GM21786 (cell line): ENCODE measurements around the gene RYR3.
"Not testable (repeated sequence)": the region's sequence is repeated elsewhere in the genome, so short reads cannot be mapped to it uniquely, and the experiment has no call there.

Experiments
- ATAC-seq: cut with Tn5 transposase; IDR thresholded peaks from one replicate; pipeline ENCODE4 v1.9.1; 2021; ENCODE audit not compliant: unreplicated experiment

Gene RYR3

DNA sequence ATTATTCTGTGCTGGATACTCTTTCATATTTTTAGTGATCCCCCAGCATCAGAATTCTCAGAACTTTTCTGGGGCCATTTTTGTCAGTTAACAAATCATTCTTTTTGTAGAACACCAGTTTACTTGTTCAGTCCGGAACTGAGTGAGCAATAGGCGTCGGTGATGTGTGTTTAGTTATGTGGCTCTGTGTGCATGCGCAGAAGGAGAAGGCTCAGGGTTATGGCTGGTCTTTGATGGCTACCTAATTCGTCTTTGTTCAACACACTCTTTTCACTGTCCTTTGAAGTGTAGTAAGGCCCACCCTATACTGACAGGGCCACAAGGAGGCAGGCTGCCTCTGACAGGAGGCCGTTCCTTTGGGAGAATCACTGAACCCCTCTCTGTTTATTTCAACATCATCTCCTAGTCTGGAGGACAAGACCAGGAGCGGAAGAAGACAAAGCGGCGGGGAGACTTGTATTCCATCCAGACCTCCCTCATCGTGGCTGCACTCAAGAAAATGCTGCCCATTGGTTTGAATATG, 499.4 kb downstream of the RYR3 start:
- no peak for ATAC-seq

DNA sequence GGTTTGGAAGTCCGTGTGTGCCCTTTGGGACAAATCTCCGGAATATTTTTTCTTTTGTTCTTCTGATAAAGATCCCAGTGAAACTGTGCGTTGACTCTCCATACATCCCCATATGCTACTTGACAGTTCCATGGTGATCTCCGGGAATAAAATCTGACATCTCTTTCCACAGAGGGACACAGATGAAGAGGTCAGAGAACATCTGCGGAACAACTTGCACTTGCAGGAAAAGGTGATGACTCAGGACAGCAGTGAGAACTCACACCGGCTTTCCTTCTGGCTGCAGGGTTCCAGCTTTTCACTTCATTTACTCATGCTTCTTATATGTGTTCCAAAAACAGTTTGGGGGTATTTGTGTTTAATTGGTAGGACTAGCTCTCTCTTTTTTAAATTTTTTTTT, 500.0 kb downstream of the RYR3 start:
- ATAC-seq, result no peak

DNA sequence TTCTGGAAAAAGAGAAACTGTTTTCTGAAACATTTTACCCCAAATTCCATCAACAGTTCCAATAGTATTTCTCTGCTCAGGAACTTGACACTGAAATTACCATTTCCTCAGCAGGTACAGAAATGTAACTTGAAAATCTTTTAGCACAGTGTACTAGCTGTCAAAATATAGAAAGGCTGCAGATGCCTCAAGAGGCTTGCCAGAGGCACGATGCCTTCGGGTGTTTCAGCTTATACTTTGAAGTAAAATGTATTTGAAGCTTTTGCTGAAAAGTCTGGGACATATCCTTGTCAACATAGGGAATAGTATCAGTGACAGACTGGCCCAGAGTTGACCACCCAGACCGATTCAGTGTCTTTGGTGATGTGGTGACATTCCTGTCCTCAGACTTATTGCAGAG, 503.1 kb downstream of the RYR3 start:
- ATAC-seq, result no peak

DNA sequence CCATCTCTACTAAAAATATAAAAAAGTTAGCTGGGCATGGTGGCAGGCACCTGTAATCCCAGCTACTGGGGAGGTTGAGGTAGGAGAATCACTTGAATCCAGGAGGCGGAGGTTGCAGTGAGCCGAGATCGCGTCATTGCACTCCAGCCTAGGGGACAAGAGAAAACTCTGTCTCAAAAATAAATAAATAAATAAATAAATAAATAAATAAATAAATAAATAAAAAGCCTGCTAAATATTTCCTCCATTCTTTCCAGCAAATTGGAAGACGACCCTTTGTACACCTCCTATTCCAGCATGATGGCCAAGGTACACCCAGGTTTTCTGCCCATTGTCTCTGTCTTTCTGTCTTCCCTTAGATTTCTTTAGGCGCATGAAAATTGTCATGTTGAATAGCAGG, 508.7 kb downstream of the RYR3 start:
- ATAC-seq, result not testable (repeated sequence)

DNA sequence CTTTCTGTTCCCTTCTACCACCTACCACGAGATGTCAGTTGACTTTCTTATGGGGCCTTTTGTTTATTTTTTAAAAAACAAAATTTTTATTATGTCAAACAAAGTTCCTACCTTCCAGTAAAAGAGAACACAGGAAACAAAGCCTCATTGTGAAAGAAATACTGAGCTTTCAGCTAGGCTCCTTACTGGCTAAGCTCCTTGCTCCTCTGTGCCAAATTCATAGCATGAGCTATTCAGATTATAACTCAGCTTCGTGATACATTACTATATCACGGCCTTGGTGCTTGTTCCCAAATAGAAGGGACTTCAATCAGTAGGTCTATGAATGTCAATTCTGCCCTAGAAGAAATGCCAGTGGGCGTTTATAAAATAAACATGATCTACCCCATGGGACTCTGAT, 511.7 kb downstream of the RYR3 start:
- ATAC-seq, result no peak

DNA sequence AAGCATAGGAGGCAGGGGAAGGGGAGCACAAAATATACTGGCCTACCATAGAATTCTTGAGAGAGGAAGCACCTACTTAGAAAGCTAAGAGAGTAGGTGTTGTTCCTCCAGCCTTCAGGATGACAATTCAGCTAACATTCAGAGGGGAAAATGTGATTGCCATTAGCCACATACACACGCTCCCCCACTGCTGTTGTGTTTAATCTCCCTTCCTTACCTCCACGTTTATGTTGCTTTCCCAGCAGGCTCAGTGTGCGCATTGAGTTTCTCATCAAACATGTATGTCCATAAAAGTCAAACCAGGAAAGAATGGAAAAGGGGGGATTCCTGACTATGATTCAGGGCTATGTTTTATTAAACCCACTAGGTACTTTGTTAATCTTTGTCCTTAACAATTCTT, 512.4 kb downstream of the RYR3 start:
- no peak for ATAC-seq

DNA sequence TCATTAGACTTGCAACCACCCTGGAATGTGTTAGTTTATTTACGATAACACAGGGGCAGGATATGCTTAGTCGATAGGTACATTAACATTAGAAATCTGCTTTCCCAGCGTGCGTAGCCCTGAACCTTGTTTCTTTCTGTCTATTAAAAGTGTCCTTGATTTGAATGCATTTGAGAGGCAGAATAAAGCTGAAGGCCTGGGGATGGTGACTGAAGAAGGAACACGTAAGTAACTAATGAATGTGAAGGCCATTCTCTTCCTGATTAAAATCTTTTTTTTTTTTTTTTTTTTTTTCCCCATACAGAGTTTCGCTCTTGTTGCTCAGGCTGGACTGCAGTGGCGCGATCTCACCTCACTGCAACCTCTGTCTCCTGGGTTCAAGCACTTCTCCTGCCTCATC, 514.7 kb downstream of the RYR3 start:
- ATAC-seq, result no peak

DNA sequence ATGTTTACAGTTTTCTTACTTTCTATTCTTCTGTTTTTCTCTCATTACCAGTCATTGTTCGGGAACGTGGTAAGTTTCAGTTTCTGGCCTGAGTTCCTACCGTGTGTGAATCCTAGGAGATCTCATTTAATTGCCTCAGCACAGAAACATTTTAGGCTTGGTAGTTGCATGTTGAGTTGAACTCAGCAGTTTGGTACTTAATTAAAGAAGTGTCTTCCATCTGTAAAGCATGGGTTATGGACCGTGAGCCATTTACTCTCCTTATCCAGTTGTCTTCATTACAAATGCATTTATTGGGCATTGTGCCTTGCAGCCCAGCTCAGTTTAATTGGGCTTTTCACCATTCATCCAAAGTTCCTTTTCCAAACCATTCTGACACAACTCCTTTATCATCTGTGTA, 515.4 kb downstream of the RYR3 start:
- ATAC-seq, result no peak

DNA sequence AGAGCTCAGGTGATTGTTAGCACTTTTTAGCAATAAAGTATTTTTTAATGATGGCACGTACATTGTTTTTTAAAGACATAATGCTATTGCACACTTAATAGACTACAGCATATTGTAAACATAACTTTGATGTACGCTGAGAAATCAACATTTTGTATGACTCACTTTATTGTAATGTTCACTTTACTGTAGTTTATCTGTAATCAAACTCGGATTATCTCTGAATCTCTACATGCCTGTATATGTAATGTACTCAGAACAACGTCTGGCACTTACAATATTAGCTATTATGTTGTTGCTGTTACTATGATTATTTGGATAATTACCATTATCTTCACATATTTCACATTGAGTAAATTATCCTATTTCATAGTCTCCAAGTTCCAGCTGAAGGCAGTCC, 519.6 kb downstream of the RYR3 start:
- no peak for ATAC-seq

DNA sequence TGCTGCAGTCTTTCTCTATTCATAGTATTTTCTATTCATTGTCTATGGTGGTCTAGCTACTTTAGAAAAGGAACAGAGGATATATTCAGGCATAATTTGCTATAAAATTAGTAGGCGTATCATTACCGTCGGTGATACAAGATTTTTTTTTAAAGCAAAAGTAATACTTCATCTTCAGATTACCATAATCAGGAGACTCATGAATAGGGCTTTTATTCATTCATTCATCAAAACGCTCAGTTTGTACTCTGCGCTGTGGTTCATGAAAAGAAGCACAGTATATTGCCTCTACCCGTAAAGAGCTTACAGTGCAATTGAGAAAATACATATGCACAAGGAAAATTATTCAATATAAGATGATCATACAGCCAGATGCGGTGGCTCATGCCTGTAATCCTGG, 520.9 kb downstream of the RYR3 start:
- ATAC-seq, result no peak

DNA sequence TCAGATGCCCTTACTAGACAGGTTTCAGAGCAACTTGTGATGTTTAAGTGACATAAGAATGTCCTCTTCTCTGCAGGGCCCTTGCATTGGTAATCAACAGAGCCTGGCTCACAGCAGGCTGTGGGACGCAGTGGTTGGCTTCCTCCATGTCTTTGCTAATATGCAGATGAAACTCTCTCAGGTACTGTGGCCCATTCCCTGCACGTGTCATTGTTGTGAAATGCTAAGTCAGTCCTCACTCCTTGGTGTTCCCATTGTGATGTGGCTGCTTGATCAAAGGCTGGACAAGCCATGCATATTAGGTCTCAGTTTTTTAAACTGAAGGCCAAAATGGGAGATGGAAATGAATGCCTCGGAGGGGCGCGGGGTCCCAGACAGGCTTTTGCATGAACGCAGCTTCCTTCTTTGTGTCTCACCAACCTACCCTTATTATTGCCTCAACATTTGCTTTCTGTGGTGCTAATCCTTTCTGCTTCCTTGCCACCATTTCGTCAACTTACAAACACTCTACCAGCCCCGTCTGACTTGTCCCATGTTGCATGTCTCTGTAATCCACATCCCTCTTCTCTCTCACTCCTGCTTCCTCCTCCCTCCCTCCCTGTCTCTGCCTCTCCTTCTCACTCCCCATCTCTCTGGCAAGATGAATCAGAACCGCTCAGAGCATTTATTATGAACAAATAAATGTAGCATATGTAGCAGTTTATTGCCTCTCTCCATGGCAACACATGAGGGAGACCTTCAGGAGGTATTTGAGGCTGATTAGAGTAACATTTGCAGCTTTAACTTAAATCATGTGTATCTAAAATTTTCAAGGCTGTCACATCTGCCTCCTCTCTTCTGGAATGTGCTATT, 524.4 kb downstream of the RYR3 start:
- ATAC-seq, result no peak

DNA sequence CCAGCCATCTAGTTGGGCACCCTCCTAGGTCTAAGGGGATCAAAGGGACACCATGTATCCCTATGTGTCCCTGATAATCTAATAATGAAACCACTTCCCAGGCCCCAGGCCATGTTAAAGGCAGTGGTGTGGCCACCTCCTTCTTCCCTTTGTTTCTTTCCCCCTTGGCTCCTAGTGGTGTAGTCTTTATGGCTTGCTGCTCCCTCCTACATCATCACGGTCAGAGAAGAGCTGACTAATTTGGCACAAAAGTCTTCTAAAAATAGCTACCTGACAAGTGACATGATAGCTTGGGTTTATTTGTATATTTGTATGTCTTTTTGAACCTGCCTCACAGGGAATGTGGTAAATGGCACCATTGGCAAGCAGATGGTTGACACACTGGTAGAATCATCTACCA, 526.5 kb downstream of the RYR3 start:
- ATAC-seq, result no peak

DNA sequence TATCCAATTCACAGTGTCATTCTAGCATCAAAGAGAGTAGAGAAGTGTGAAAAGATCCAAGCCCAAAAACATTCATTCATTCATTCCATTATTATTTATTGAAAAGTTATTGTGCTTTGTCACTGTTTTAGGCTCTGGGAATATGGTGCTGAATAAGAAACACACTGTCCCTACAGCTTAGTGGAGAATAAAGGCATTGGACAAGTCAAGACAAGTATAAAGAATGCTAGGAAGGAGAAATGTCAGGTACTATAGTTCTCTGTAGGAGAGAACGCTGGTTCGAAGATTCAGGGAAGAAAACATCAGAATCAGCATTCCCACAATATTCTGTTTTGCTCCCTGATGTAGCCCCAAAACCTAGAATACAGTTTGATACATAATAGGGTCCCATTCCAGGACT, 528.8 kb downstream of the RYR3 start:
- ATAC-seq, result no peak

DNA sequence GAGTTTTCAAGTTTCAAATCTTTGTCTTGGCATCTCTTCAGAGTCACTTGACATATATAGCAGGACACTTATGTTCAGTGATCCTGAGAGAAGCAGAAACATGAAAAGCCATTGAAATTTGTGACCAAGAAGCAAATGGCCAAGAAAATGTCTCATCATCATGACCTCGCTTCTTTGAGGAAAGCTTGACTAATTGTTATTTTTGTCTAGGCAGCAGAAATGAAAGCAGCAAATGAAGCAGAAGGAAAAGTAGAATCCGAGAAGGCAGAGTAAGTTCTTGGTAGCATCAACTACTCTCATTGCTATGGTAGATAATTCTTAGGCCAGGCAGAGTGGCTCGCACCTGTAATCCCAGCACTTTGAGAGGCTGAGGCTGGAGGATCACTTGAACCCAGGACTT, 529.8 kb downstream of the RYR3 start:
- ATAC-seq, result no peak

DNA sequence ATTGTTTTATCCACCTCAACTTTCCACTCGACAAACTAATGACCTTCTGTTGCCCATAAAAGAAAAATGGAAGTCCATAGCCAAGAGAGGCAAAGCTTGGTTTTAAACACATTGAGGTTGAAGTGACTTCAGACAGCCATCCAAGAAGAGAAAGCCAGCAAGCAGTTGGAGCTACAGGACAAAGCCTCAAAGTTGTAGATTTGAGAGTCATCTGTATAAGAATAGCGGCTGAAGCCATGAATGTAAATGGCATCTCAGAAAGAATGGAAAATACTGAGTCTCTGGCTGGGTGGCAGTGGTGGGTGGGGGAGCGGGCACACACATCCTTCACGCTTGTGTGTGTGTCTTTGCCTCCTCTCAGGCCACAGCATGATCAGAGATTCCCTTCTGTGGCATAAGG, 533.4 kb downstream of the RYR3 start:
- ATAC-seq, result no peak

DNA sequence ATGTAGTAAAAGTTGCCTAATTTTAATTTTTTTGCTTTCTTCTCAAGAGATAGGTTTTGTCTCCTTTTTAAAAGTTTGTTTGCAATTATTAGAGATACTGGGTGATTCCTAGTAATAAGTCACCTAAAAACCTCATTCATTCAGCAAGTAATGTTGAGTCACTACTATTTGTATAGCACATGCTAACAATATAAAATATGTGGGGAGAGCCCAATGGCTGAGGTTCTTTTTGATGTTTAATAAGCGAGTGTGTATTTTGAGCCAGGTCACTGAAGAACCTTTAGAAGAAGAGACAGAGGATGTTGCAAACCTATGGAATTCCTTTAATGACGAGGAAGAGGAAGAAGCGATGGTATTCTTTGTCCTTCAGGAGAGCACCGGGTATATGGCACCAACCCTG, 533.8 kb downstream of the RYR3 start:
- no peak for ATAC-seq

DNA sequence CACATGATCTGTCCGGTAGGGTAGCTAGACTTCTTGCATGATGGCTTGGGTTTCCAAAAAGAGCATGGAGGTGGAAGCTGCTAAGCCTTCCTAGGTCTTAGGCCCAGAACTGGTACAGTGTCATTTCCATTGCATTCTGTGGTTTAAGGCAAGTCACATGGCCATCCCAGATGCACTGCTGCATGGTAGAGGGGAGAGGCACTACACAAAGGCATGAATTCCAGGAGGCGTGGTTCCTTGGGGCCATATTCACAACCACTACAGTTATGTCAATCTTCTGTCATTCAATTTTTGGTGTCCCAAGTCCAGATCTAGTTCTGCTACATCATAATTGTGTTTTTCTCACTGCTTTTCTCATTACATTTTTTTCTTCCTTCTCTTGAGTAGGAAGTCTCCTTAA, 535.4 kb downstream of the RYR3 start:
- ATAC-seq, result no peak

DNA sequence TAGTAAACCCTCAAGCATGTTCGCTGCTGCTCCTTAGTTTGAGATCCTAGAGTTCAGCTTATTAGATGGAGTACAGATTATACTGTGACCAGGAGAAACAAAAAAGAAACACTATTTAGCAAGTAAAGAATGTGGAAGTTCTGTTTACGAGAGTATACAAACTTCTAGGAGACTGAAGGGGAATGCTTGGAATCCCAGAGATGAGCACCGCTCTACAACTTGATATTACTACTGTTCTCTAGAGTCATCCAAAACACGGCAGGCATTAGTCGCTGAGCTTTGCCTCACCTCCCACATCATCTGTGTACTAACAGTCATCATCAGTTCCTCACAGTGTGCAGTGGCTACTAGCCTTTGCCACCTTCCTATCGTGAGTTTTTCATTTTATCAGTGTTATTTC, 536.1 kb downstream of the RYR3 start:
- no peak for ATAC-seq

DNA sequence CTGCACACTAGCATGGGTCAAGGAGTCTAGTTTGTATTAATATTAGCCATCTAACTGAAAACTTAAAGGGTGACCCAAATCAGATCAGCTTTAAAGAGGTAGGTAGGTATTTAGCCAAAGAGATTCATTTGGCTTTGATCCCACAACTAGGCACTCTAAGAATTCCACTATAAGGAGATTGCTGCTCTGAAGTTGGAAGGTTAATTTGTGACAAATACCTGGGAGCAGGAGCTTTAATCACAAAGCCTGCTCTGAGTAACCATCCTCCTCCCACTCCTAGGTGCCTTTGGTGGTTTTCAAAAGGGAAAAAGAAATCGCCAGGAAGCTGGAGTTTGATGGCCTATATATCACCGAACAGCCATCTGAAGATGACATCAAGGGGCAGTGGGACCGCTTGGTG, 537.2 kb downstream of the RYR3 start:
- no peak for ATAC-seq

DNA sequence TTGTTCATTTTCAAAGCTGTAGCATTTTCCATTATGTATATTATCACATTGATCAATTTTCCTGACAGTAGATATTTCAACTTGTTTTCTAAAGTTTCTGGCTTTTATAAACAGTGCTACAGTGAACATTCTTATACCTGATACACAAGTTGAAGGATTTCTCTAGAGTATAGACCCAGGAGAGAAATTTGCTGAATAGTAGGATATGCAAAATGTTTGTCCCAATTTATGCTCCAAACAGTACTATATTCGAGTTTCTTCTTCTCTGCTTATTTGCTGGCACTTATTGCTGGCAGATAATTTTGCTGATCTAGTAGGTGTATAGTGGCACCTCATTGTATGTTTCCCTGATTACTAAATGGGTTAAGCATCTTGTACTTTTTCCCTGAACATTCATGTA, 540.3 kb downstream of the RYR3 start:
- ATAC-seq, result no peak

DNA sequence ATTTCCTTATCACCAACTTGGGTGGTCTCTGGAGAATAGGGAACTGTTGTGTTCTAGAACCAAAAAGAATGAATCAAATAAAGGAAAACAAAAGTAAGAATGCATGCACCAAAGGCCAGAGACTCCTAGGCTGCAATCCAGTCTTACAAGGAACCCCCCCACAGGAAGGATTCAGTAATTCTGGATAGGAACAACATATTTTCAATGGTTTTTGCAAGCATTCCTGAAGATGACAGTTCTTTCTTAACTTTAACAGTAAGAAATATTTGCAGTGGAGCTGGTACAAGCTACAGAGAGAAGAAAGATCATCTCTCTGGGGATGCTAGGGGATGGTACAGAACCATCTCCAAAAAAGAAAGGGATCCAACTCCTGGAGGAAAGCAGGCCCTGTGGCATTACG, 541.3 kb downstream of the RYR3 start:
- no peak for ATAC-seq

DNA sequence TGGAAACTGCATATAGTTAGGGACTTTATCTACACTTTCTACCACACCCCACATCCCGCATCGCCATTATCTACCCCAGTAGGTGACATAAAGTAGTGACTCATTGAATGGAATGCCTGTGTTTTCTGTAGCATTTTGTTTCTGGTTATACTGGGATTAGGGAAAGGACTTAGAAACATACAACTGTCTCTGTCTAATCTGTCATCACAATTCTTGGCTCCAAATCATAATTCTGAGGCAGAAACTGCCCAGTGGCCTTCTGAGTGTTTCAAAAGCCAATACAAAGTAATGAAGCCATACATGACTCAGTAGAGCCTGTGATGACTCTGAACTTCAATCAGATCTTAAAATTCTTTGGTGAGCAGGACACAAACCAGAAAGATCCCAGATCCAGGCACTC, 541.8 kb downstream of the RYR3 start:
- ATAC-seq, result no peak

DNA sequence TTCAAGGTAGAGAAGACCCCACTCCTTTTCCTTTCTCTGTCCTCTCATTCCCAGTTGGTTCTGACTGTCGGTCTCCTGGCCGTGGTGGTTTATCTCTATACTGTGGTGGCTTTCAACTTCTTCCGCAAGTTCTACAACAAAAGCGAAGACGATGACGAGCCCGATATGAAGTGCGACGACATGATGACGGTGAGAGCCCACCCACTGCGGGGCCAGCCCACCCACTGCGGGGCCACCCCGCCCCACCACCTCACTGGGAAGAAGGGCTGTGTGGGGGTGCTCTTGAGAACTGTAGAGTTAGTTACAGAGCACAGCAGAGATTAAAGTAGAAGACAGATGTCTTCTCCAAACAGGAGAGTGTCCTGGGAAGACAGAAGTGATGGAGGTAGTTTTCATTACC, 547.0 kb downstream of the RYR3 start:
- no peak for ATAC-seq
